Measurements from ENCODE around the gene FADS2. TPM values are rescaled to one million over a fixed set of nuclear protein-coding genes. Genes with fewer than 3 reads are reported as not detected.

FADS2 gene
- total and polyA plus RNA-seq, 5 donors from 2014 or later = 0.23 to 19.7 (median 7.1) TPM; not detected in 1

GRCh38 chr11:61812736-61813411 lies 15.2 kb upstream of the FADS2 start:
- Mint-ChIP-seq H3K36me3 (peaks cover 3% of the 10 kb centered on the region), H3K27me3 (peaks cover 45% of the 10 kb centered on the region), H3K4me1 (peaks cover 2 to 20% (median 11%) of the 10 kb centered on the region in 4 donors), H3K27ac (no peak overlapping the region), H3K9me3 (no peaks in the 10 kb centered on the region), H3K4me3 (peak overlapping the region in 1 of 4 donors; percentile 62)
- ATAC-seq (ENCODE audit: low read depth in 2 of 2) (no peak), DNase-seq (no peak)
- H3K36me3 ChIP-seq (ENCODE audit: control insufficient read depth, insufficient read depth, low read length) = no peaks in the 10 kb centered on the region
- no peaks in the 10 kb centered on the region for H3K9me3 ChIP-seq (ENCODE audit: control insufficient read depth in 2 of 2, low read length in 2 of 2)
- no peak overlapping the region for H3K4me3 ChIP-seq (ENCODE audit: low read depth, low read length)
- peaks cover 28% of the 10 kb centered on the region for H3K4me1 ChIP-seq (ENCODE audit: control insufficient read depth, insufficient read depth, low read length, poor library complexity, severe bottlenecking)
- no peak overlapping the region for H3K27ac ChIP-seq (ENCODE audit: insufficient read depth, low read length, poor library complexity, severe bottlenecking)
- peaks cover 2% of the 10 kb centered on the region for H3K27me3 ChIP-seq (ENCODE audit: control insufficient read depth, insufficient read depth, low read length)

- peaks cover 4% of the 10 kb centered on the region for H3K27me3 ChIP-seq (ENCODE audit: control insufficient read depth, insufficient read depth, low read length)
- Mint-ChIP-seq H3K4me1 (peaks cover 0 to 20% (median 9%) of the 10 kb centered on the region in 4 donors), H3K27ac (no peak overlapping the region), H3K27me3 (peaks cover 59% of the 10 kb centered on the region), H3K4me3 (peak overlapping the region; percentile 69 to 87 (median 86)), H3K9me3 (no peaks in the 10 kb centered on the region), H3K36me3 (peaks cover 3% of the 10 kb centered on the region)
- H3K27ac ChIP-seq (ENCODE audit: insufficient read depth, low read length, poor library complexity, severe bottlenecking) = no peak overlapping the region
- H3K36me3 ChIP-seq (ENCODE audit: control insufficient read depth, insufficient read depth, low read length) = no peaks in the 10 kb centered on the region
- H3K4me3 ChIP-seq (ENCODE audit: low read depth, low read length) = peak overlapping the region; percentile 22
- ATAC-seq (ENCODE audit: low read depth in 2 of 2) (no peak), DNase-seq (peak in 1 of 3 donors; percentile 33)
- no peaks in the 10 kb centered on the region for H3K9me3 ChIP-seq (ENCODE audit: control insufficient read depth in 2 of 2, low read length in 2 of 2)
- H3K4me1 ChIP-seq (ENCODE audit: control insufficient read depth, insufficient read depth, low read length, poor library complexity, severe bottlenecking) = peaks cover 28% of the 10 kb centered on the region
Observed at GRCh38 chr11:61814247-61814957, 13.7 kb upstream of the FADS2 start.

DNA sequence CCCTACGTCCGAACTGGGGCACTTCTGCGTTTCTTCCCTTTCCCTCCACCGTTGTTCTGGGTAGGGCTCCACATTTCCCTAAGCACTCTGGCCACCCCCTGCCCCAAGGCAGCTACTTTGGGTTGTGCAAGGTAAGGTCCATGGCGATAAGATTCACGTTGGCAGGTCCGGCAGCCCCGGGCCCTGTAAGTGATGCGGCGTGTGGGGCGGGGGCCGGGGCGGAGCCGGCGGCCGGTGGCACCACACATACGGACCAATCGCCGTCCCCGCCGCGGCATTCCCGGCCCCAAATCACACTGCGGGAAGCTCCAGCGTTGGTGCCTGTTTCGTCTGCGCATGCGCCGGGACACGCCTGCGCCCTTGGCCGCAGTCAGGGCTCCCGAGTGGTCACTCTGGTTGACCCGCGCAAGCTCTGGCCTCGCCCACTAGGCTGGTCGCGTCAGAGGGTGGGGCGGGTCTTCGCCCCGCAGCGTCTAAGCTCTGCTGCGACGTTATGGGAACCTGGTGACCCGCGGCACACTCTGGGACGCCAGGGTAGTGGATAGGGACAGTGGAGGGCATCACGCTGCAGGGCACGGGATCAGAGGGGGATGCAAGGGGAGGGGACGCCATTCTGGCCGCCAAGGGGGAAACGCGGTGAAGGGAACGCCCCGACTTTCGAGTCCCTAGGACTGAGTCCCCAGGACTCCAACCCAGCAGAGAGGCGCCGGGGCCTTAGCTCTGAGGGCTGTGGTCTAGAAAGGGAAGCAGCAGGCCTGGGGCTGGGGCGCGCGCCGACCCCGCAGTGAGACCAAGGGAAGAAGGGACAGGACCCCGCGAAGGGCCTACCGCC lies 12.9 kb upstream of the FADS2 start:
- peak in 1 of 3 donors; percentile 37 for DNase-seq
- Mint-ChIP-seq H3K27me3 (peaks cover 59% of the 10 kb centered on the region), H3K4me3 (peak overlapping the region; percentile 86 to 87 (median 86)), H3K9me3 (no peaks in the 10 kb centered on the region), H3K36me3 (peaks cover 3% of the 10 kb centered on the region), H3K4me1 (peaks cover 0 to 20% (median 9%) of the 10 kb centered on the region in 4 donors), H3K27ac (no peak overlapping the region)
- Histone ChIP-seq H3K4me3 (ENCODE audit: low read depth, low read length) (peak overlapping the region; percentile 55), H3K9me3 (ENCODE audit: control insufficient read depth in 2 of 2, low read length in 2 of 2) (no peaks in the 10 kb centered on the region), H3K36me3 (ENCODE audit: control insufficient read depth, insufficient read depth, low read length) (no peaks in the 10 kb centered on the region), H3K27ac (ENCODE audit: insufficient read depth, low read length, poor library complexity, severe bottlenecking) (no peak overlapping the region), H3K27me3 (ENCODE audit: control insufficient read depth, insufficient read depth, low read length) (peaks cover 4% of the 10 kb centered on the region), H3K4me1 (ENCODE audit: control insufficient read depth, insufficient read depth, low read length, poor library complexity, severe bottlenecking) (peaks cover 28% of the 10 kb centered on the region)
- ATAC-seq (ENCODE audit: low read depth in 2 of 2) = peak in 1 of 2 donors; percentile 29

GRCh38 chr11:61815790-61816735 lies 12.0 kb upstream of the FADS2 start:
- peak; percentile 52 to 72 for ATAC-seq (ENCODE audit: low read depth in 2 of 2)
- Histone ChIP-seq H3K4me1 (ENCODE audit: control insufficient read depth, insufficient read depth, low read length, poor library complexity, severe bottlenecking) (peaks cover 28% of the 10 kb centered on the region), H3K9me3 (ENCODE audit: control insufficient read depth in 2 of 2, low read length in 2 of 2) (no peaks in the 10 kb centered on the region), H3K27me3 (ENCODE audit: control insufficient read depth, insufficient read depth, low read length) (peaks cover 4% of the 10 kb centered on the region), H3K27ac (ENCODE audit: insufficient read depth, low read length, poor library complexity, severe bottlenecking) (no peak overlapping the region), H3K36me3 (ENCODE audit: control insufficient read depth, insufficient read depth, low read length) (no peaks in the 10 kb centered on the region), H3K4me3 (ENCODE audit: low read depth, low read length) (peak overlapping the region; percentile 55)
- no peak overlapping the region for H3K27ac Mint-ChIP-seq
- peaks cover 0 to 20% (median 9%) of the 10 kb centered on the region in 4 donors for H3K4me1 Mint-ChIP-seq
- H3K27me3 Mint-ChIP-seq = peaks cover 61% of the 10 kb centered on the region
- H3K4me3 Mint-ChIP-seq = peak overlapping the region; percentile 86 to 88 (median 86)
- no peaks in the 10 kb centered on the region for H3K9me3 Mint-ChIP-seq
- peaks cover 3% of the 10 kb centered on the region for H3K36me3 Mint-ChIP-seq
- DNase-seq = peak in 2 of 3 donors; percentile 30 to 66

- no peaks in the 10 kb centered on the region for H3K36me3 ChIP-seq (ENCODE audit: control insufficient read depth, insufficient read depth, low read length)
- peaks cover 0 to 20% (median 9%) of the 10 kb centered on the region in 4 donors for H3K4me1 Mint-ChIP-seq
- no peaks in the 10 kb centered on the region for H3K9me3 Mint-ChIP-seq
- DNase-seq = peak; percentile 27 to 79 (median 43)
- H3K4me1 ChIP-seq (ENCODE audit: control insufficient read depth, insufficient read depth, low read length, poor library complexity, severe bottlenecking) = peaks cover 28% of the 10 kb centered on the region
- H3K9me3 ChIP-seq (ENCODE audit: control insufficient read depth in 2 of 2, low read length in 2 of 2) = no peaks in the 10 kb centered on the region
- H3K4me3 Mint-ChIP-seq = peak within 1 kb of the TSS; percentile 86 to 88 (median 86)
- H3K4me3 ChIP-seq (ENCODE audit: low read depth, low read length) = peak within 1 kb of the TSS; percentile 55
- peaks cover 67% of the 10 kb centered on the region for H3K27me3 Mint-ChIP-seq
- peaks cover 2% of the 10 kb centered on the region for H3K36me3 Mint-ChIP-seq
- H3K27me3 ChIP-seq (ENCODE audit: control insufficient read depth, insufficient read depth, low read length) = peaks cover 4% of the 10 kb centered on the region
- peak within 1 kb of the TSS in 1 of 3 donors; percentile 38 for H3K27ac Mint-ChIP-seq
- ATAC-seq (ENCODE audit: low read depth in 2 of 2) = peak; percentile 48 to 51
- no peak within 1 kb of the TSS for H3K27ac ChIP-seq (ENCODE audit: insufficient read depth, low read length, poor library complexity, severe bottlenecking)
Observed at GRCh38 chr11:61816736-61817455, 11.2 kb upstream of the FADS2 start, which contains the start of gene FADS1. FADS1 (minus strand) TSS chr11:61817003; CDS start chr11:61816929, 74 bp downstream.

GRCh38 chr11:61817471-61818202 lies 10.5 kb upstream of the FADS2 start:
- Histone ChIP-seq H3K27ac (ENCODE audit: insufficient read depth, low read length, poor library complexity, severe bottlenecking) (no peak overlapping the region), H3K27me3 (ENCODE audit: control insufficient read depth, insufficient read depth, low read length) (peaks cover 4% of the 10 kb centered on the region), H3K9me3 (ENCODE audit: control insufficient read depth in 2 of 2, low read length in 2 of 2) (no peaks in the 10 kb centered on the region), H3K4me1 (ENCODE audit: control insufficient read depth, insufficient read depth, low read length, poor library complexity, severe bottlenecking) (peaks cover 28% of the 10 kb centered on the region), H3K36me3 (ENCODE audit: control insufficient read depth, insufficient read depth, low read length) (no peaks in the 10 kb centered on the region), H3K4me3 (ENCODE audit: low read depth, low read length) (no peak overlapping the region)
- Mint-ChIP-seq H3K27me3 (peaks cover 71% of the 10 kb centered on the region), H3K4me1 (peaks cover 0 to 20% (median 9%) of the 10 kb centered on the region in 4 donors), H3K9me3 (no peaks in the 10 kb centered on the region), H3K27ac (peak overlapping the region in 1 of 3 donors; percentile 38), H3K36me3 (no peaks in the 10 kb centered on the region), H3K4me3 (peak overlapping the region; percentile 72 to 88 (median 84))
- DNase-seq = no peak
- ATAC-seq (ENCODE audit: low read depth in 2 of 2) = no peak

Measured in CD4-positive, CD25-positive, alpha-beta regulatory T cell (primary cell).